Nephron (organoid): Measurements from ENCODE around the gene COL4A1.

Source experiments
- H3K27ac Mint-ChIP-seq, 3 experiments: 2 replicates each; pipeline ENCODE4 v1.8.0; 2020; ENCODE audit warnings: mixed read lengths in 3 of 3, mild to moderate bottlenecking in 2 of 3, moderate library complexity in 1 of 3
- H3K27me3 Mint-ChIP-seq: 2 replicates; pipeline ENCODE4 v1.8.0; 2021; ENCODE audit warnings: low read depth, mild to moderate bottlenecking, moderate library complexity, mixed read lengths
- H3K36me3 Mint-ChIP-seq: 2 replicates; pipeline ENCODE4 v1.8.0; 2020; ENCODE audit warnings: low read depth, mixed read lengths
- H3K4me1 Mint-ChIP-seq: 2 replicates; pipeline ENCODE4 v1.8.0; 2020; ENCODE audit warnings: mixed read lengths
- H3K4me3 Mint-ChIP-seq, 3 experiments: 2 replicates each; pipeline ENCODE4 v1.8.0; 2020; ENCODE audit warnings: mild to moderate bottlenecking in 3 of 3, mixed read lengths in 3 of 3, moderate library complexity in 2 of 3
- H3K9me3 Mint-ChIP-seq: 2 replicates; pipeline ENCODE4 v1.8.0; 2020; ENCODE audit warnings: mixed read lengths
- TF ChIP-seq, protein P1 (sequence below), 3 experiments: fragments of 200-600 bp; sonication (generic); IDR thresholded peaks; one replicate each; pipeline ENCODE4 v1.5.0; 2021; ENCODE audit warnings: antibody characterized with exemption in 3 of 3; ENCODE audit not compliant: unreplicated experiment in 3 of 3

Gene COL4A1

DNA sequence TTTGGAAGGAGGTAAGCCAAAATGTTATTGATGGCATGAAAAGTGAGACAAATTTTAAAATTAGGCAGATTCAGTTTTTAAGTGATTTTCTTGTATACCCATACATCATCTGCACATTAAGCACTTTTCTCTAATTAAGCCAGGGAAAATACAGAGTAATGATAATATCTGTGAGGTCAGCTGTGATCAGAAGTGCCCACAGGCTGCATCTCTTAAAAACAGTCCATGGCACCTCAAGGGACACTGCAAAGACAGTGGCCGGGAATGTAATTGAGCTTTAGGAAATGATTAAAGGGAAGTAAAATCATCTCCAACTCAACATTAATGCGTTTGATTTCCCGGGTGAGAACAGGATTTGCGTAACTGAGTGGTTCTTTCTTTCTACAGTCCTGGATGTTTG, 2.0 kb downstream of the COL4A1 start:
- Mint-ChIP-seq H3K36me3 (peaks cover 3% of the 10 kb centered on the region), H3K9me3 (no peaks in the 10 kb centered on the region), H3K27me3 (no peaks in the 10 kb centered on the region), H3K4me3 (peak overlapping the region; percentile 80 to 90 (median 86)), H3K4me1 (peaks cover 66% of the 10 kb centered on the region), H3K27ac (peak overlapping the region; percentile 79 to 89 (median 86))
- TF ChIP-seq, protein P1, sequence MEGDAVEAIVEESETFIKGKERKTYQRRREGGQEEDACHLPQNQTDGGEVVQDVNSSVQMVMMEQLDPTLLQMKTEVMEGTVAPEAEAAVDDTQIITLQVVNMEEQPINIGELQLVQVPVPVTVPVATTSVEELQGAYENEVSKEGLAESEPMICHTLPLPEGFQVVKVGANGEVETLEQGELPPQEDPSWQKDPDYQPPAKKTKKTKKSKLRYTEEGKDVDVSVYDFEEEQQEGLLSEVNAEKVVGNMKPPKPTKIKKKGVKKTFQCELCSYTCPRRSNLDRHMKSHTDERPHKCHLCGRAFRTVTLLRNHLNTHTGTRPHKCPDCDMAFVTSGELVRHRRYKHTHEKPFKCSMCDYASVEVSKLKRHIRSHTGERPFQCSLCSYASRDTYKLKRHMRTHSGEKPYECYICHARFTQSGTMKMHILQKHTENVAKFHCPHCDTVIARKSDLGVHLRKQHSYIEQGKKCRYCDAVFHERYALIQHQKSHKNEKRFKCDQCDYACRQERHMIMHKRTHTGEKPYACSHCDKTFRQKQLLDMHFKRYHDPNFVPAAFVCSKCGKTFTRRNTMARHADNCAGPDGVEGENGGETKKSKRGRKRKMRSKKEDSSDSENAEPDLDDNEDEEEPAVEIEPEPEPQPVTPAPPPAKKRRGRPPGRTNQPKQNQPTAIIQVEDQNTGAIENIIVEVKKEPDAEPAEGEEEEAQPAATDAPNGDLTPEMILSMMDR (IDR thresholded peaks at IDR 0.05; ENCODE audit: unreplicated experiment in 3 of 3) = no peak

DNA sequence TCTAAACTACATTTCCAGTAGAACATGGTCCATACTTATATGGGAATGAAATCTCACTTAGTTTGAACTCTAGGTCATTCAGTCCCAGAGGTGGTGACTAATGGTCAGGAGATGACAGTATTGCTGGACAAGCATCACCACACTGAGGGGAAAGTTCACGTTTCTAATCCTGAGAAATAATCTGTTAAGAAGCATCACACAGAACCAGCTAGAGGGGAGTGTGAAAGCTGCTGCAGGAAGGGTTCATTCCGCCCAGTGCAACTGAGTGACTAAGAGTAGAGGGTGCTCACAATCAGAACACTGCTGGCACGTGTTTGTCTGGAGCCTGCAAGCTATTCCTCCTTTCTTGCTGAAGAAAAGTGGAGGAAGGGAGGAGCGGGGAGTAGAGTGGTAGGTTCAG, 2.7 kb downstream of the COL4A1 start:
- Mint-ChIP-seq H3K4me3 (peak overlapping the region; percentile 80 to 90 (median 86)), H3K9me3 (no peaks in the 10 kb centered on the region), H3K27me3 (no peaks in the 10 kb centered on the region), H3K27ac (peak overlapping the region; percentile 79 to 89 (median 86)), H3K36me3 (peaks cover 3% of the 10 kb centered on the region), H3K4me1 (peaks cover 64% of the 10 kb centered on the region)
- TF ChIP-seq, protein P1 (IDR thresholded peaks at IDR 0.05; ENCODE audit: unreplicated experiment in 3 of 3) = no peak

DNA sequence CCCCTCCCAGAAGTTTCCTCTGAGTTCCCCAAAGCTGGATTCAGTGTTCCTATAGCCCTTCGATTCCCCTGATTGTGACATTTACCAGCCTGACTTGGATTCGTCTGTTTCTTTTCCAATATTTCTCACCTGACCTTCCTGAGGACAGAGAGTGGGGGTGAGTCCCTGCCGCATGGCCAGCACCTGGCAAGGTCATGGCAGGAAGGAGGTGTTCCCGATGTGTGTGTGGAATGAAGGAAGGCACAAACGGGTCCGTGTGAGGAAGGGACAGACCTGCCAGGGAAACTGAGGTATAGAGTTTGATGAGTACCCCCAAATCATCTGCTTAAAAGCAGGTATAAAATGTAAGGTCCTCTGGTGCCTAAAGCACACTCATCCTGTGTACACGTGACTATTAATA, 3.3 kb downstream of the COL4A1 start:
- H3K27ac Mint-ChIP-seq = peak overlapping the region in 2 of 3 experiments; percentile 86 to 89
- TF ChIP-seq, protein P1 (IDR thresholded peaks at IDR 0.05; ENCODE audit: unreplicated experiment in 3 of 3) = no peak
- H3K4me3 Mint-ChIP-seq = peak overlapping the region; percentile 11 to 32 (median 20)
- no peaks in the 10 kb centered on the region for H3K9me3 Mint-ChIP-seq
- peaks cover 62% of the 10 kb centered on the region for H3K4me1 Mint-ChIP-seq
- no peaks in the 10 kb centered on the region for H3K27me3 Mint-ChIP-seq
- peaks cover 3% of the 10 kb centered on the region for H3K36me3 Mint-ChIP-seq

DNA sequence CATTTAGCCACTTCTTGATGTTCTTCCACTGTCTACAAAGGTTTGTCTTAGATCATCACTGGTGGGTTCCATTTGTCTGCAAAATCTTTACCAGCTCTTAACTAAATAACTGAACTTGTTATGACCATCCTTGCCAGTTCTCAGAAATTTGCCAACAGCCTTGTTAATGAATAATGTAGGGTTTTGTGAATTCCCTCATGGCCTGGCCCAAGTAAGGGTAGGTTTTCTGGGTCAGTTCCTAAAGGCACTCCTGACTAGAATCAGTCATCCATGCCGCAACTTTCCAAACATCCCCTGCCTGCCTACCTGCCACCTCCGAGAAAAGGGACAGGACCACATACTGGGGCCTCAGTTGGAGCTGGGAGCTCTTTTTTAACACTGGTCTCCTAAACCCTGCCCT, 4.0 kb downstream of the COL4A1 start:
- H3K27me3 Mint-ChIP-seq = no peaks in the 10 kb centered on the region
- H3K4me3 Mint-ChIP-seq = no peak overlapping the region
- H3K4me1 Mint-ChIP-seq = peaks cover 63% of the 10 kb centered on the region
- TF ChIP-seq, protein P1 (IDR thresholded peaks at IDR 0.05; ENCODE audit: unreplicated experiment in 3 of 3) = no peak
- H3K9me3 Mint-ChIP-seq = no peaks in the 10 kb centered on the region
- H3K27ac Mint-ChIP-seq = peak overlapping the region; percentile 32 to 89 (median 86)
- peaks cover 3% of the 10 kb centered on the region for H3K36me3 Mint-ChIP-seq

DNA sequence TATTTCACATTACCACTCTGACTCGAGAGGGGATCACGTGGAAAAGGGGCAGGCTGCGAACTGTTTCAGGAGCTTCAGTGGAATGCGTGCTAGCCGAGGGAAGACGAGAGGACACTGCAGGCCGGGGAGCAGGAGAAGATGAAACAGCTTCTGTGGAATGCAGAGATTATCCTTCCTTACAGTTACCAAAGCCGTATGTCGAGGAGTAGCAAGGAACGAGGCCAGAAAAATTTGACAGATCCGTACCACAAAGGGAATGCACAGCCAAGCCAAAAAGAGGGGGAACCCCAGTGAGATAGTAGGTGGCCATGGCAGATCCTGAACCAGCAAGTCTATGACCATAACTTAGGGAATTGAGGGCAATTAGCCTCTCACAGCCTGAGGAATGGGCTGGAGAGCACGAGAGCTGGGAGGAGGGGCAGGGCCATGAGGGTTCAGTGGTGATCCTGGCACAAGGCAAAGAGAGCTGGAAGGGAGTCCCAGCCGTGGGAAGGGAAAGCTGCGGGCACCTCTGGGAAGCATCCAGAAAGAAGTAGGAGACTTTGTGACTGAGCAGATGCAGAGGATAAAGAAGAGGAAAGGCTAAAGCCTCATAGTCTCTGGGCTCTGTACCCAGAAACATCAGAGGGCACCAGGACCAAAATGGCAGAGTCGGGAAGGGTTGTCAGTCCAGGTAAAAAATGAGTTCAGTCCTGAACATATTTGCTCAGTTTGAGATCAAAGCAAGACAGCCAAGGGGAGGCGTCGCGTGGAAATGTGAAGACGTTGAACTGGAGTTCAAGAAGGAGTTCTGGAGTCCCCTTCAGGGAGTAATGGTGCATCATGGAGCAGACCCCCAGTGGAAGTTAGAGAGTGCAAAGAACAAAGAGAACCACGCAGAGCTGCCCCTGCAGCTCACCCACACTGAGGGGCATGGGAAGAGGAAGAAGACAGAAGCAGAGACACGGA, 5.1 kb downstream of the COL4A1 start:
- TF ChIP-seq, protein P1 (IDR thresholded peaks at IDR 0.05; ENCODE audit: unreplicated experiment in 3 of 3) = no peak
- Mint-ChIP-seq H3K27ac (peak overlapping the region; percentile 40 to 71 (median 54)), H3K27me3 (no peaks in the 10 kb centered on the region), H3K4me3 (peak overlapping the region; percentile 2 to 35 (median 14)), H3K36me3 (peaks cover 3% of the 10 kb centered on the region), H3K4me1 (peaks cover 72% of the 10 kb centered on the region), H3K9me3 (no peaks in the 10 kb centered on the region)
